ENCODE results near the gene PEX3.

- TF ChIP-seq CTCF (IDR thresholded peaks at IDR 0.05; ENCODE audit: low read length), result no peak
- TF ChIP-seq EZH2 (IDR thresholded peaks at IDR 0.05; ENCODE audit: borderline replicate concordance, low read length), result no peak
Observed at GRCh38 chr6:143515061-143515760, 64.6 kb downstream of the PEX3 start.

Measured in OCI-LY1 (cell line).